SK-N-SH treated with all-trans-retinoic acid at 6 μM for 48 hours (cell line): Measurements from ENCODE around the gene SIRT6.

Source experiments
- ARNTL ChIP-seq: fragments of 450-650 bp; formaldehyde crosslinking; IDR thresholded peaks from 2 replicates; pipeline ENCODE4 v1.5.0; 2020; ENCODE audit warnings: low read depth, mild to moderate bottlenecking, moderate library complexity, borderline replicate concordance
- BACH2 ChIP-seq: fragments of 250-450 bp; sonication (Bioruptor Pico); IDR thresholded peaks from 2 replicates; pipeline ENCODE4 v1.9.0; 2021; ENCODE audit warnings: mild to moderate bottlenecking, borderline replicate concordance
- OSR1 ChIP-seq: fragments of 250-450 bp; sonication (Bioruptor Pico); IDR thresholded peaks from 2 replicates; pipeline ENCODE4 v1.8.0; 2022; ENCODE audit warnings: moderate library complexity, mild to moderate bottlenecking, inconsistent platforms
- PATZ1 ChIP-seq: fragments of 250-450 bp; sonication (Bioruptor Pico); IDR thresholded peaks from 2 replicates; pipeline ENCODE4 v1.8.0; 2020; ENCODE audit warnings: mild to moderate bottlenecking, moderate library complexity, borderline replicate concordance
- POU6F1 ChIP-seq: fragments of 250-450 bp; sonication (Bioruptor Pico); IDR thresholded peaks from 2 replicates; pipeline ENCODE4 v1.8.0; 2021; ENCODE audit warnings: low read depth, mild to moderate bottlenecking, moderate library complexity, borderline replicate concordance
- RARB ChIP-seq: fragments of 250-450 bp; sonication (Bioruptor Pico); IDR thresholded peaks from 2 replicates; pipeline ENCODE4 v1.8.0; 2021; ENCODE audit warnings: mild to moderate bottlenecking, moderate library complexity
- ZC3H10 ChIP-seq: fragments of 250-450 bp; sonication (Bioruptor Pico); IDR thresholded peaks from 2 replicates; pipeline ENCODE4 v1.5.1; 2021; ENCODE audit warnings: mild to moderate bottlenecking, moderate library complexity
- ZFP3 ChIP-seq: fragments of 250-450 bp; sonication (Bioruptor Pico); IDR thresholded peaks from 2 replicates; pipeline ENCODE4 v1.5.0; 2020; ENCODE audit warnings: mild to moderate bottlenecking, moderate library complexity
- ZFP30 ChIP-seq: fragments of 450-650 bp; formaldehyde crosslinking; IDR thresholded peaks from 2 replicates; pipeline ENCODE4 v1.5.0; 2022; ENCODE audit warnings: mild to moderate bottlenecking, moderate library complexity

GRCh38 chr19:4151623-4152022, 30.7 kb downstream of the SIRT6 start:
- TF ChIP-seq ZFP30 (CRISPR knock-in tag) (no peak), POU6F1 (CRISPR knock-in tag) (no peak), ARNTL (CRISPR knock-in tag) (no peak), OSR1 (no peak), ZC3H10 (CRISPR knock-in tag) (no peak), ZFP3 (CRISPR knock-in tag) (no peak), RARB (CRISPR knock-in tag) (no peak), PATZ1 (CRISPR knock-in tag) (no peak), BACH2 (CRISPR knock-in tag) (no peak)
